ENCODE results near the gene MAP3K1.
"Not testable (repeated sequence)": the region's sequence is repeated elsewhere in the genome, so short reads cannot be mapped to it uniquely, and the experiment has no call there.

Gene MAP3K1

GRCh38 chr5:56815658-56816545 is 553 bp downstream of the MAP3K1 start:
- no peak for DNase-seq (ENCODE audit: low read depth)
- TF ChIP-seq CTCF (IDR thresholded peaks at IDR 0.05; ENCODE audit: low read depth, low read length, missing control alignments) = no peak
- peak overlapping the region; percentile 92 for H3K4me3 ChIP-seq (ENCODE audit: low read depth, low read length)

- TF ChIP-seq CTCF (IDR thresholded peaks at IDR 0.05; ENCODE audit: low read depth, low read length, missing control alignments) = no peak
- no peak for DNase-seq (ENCODE audit: low read depth)
- peak overlapping the region; percentile 92 for H3K4me3 ChIP-seq (ENCODE audit: low read depth, low read length)
Observed at GRCh38 chr5:56816546-56817081, 1.3 kb downstream of the MAP3K1 start.

- no peak for TF ChIP-seq CTCF (IDR thresholded peaks at IDR 0.05; ENCODE audit: low read depth, low read length, missing control alignments)
- DNase-seq (ENCODE audit: low read depth) = no peak
- peak overlapping the region; percentile 92 for H3K4me3 ChIP-seq (ENCODE audit: low read depth, low read length)
Observed at GRCh38 chr5:56817263-56818014, 2.1 kb downstream of the MAP3K1 start.

- no peak for DNase-seq (ENCODE audit: low read depth)
- peak overlapping the region; percentile 33; the same call in 1 of the 2 replicates for H3K4me3 ChIP-seq (ENCODE audit: low read depth, low read length)
Observed at GRCh38 chr5:56818450-56819037, 3.2 kb downstream of the MAP3K1 start.

GRCh38 chr5:56819060-56819881 is 3.9 kb downstream of the MAP3K1 start:
- peak overlapping the region; percentile 18; the same call in 1 of the 2 replicates for H3K4me3 ChIP-seq (ENCODE audit: low read depth, low read length)
- DNase-seq (ENCODE audit: low read depth) = no peak
- no peak for TF ChIP-seq CTCF (IDR thresholded peaks at IDR 0.05; ENCODE audit: low read depth, low read length, missing control alignments)

More at GRCh38 chr5:56818450-56819037, 3.2 kb downstream of the MAP3K1 start:
- TF ChIP-seq CTCF (IDR thresholded peaks at IDR 0.05; ENCODE audit: low read depth, low read length, missing control alignments) = no peak

- not testable (repeated sequence) for DNase-seq (ENCODE audit: low read depth); H3K4me3 ChIP-seq (ENCODE audit: low read depth, low read length)
Observed at GRCh38 chr5:56821868-56822267, 6.5 kb downstream of the MAP3K1 start.

Data from GM12864 (cell line).